Vagina (tissue), 2 donors: ENCODE results near the gene AHCY. TPM values are rescaled to one million over a fixed set of nuclear protein-coding genes. Genes with fewer than 3 reads are reported as not detected.
"Not testable (repeated sequence)": the region's sequence is repeated elsewhere in the genome, so short reads cannot be mapped to it uniquely, and the experiment has no call there.

Source experiments
- DNase-seq, 2 donors: peaks; one replicate each; pipeline ENCODE4 v3.0.0-alpha.2; 2017; ENCODE audit errors: extremely low spot score in 2 of 2
- H3K27ac ChIP-seq: fragments of 200-600 bp; sonication (generic); one replicate; pipeline ENCODE4 v1.5.1; 2019
- H3K27me3 ChIP-seq: fragments of 200-600 bp; sonication (generic); one replicate; pipeline ENCODE4 v1.5.1; 2019
- H3K36me3 ChIP-seq, 2 donors: fragments of 200-600 bp; sonication (generic); one replicate each; pipeline ENCODE4 v1.5.1; 2017 to 2019
- H3K4me1 ChIP-seq: fragments of 200-600 bp; sonication (generic); one replicate; pipeline ENCODE4 v1.5.1; 2019
- H3K4me3 ChIP-seq, 2 donors: fragments of 200-600 bp; sonication (generic); 1 replicate in 1 of 2; 2 replicates in 1 of 2; pipeline ENCODE4 v1.5.1; 2016 to 2019
- H3K9me3 ChIP-seq: fragments of 200-600 bp; sonication (generic); one replicate; pipeline ENCODE4 v1.5.1; 2019
- POLR2A ChIP-seq, 2 donors: fragments of 450-650 bp; IDR thresholded peaks; one replicate each; pipeline ENCODE4 v1.6.1; 2017; ENCODE audit warnings: antibody characterized with exemption in 2 of 2, mild to moderate bottlenecking in 2 of 2, moderate library complexity in 2 of 2
- POLR2AphosphoS5 ChIP-seq, 2 donors: sonication (generic); formaldehyde crosslinking; IDR thresholded peaks; one replicate each; pipeline ENCODE4 v1.9.0; 2017; ENCODE audit warnings: antibody characterized with exemption in 2 of 2, mild to moderate bottlenecking in 2 of 2, low read depth in 1 of 2; ENCODE audit not compliant: insufficient read depth in 1 of 2
- intact Hi-C: fragments of 100-400 bp; cut with DNase I; formaldehyde crosslinking; loops from one replicate; pipeline ENCODE4 v1.15.1; 2023
- total RNA-seq: library from RNA; depleted of rRNA; stranded (reverse); fragments of >200 nt; gene quantifications from one replicate; pipeline ENCODE4 v1.2.3, GENCODE V29; 2016
- TF ChIP-seq, protein P1 (sequence below), 3 experiments: fragments of 450-650 bp in 2 of 3; fragments of 200-600 bp in 1 of 3; sonication (generic) in 1 of 3; IDR thresholded peaks; one replicate each; pipeline ENCODE4 v1.5.1; 2017 to 2019; ENCODE audit warnings: antibody characterized with exemption in 3 of 3, mild to moderate bottlenecking in 2 of 3, moderate library complexity in 2 of 3

AHCY gene
- total RNA-seq, 1 donor from 2014 or later, result 98.2 TPM

DNA sequence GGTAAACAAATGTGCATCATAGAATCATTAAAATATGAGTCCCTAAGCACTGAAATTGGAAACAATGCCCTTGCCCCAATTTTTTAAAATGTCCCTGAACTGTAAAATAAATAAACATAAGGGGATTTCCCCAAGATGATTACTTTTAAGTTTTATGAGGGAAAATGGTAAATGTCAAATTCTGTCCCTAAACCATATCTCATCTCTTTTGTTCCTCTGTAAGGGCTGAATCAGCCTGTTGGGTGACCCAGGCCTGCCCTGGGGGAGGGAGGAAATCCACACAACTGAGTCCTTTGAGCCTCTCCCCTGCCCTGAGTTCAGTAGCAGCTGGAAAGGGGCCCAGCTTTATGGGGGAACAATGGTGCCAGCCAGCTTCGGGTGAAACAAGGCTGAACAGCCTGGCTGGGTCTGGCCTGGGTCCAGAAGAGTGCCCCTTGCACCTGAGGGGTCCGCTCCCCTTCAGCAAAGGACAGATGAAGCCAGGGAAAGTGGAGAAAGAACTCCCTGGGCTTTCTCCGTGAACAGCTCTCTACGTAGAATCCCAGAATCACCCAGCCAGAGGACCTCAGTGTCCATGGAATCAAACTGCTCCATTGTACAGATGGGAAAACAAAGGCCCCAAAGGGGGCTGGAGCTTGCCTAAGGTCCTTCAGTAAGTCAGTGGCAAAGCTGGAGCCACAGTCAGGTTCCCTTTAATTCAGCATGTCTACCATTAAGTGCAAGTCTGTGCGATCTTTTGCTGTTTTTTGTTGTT lies 31.7 kb upstream of the AHCY start:
- no peak for DNase-seq
- TF ChIP-seq, protein P1, sequence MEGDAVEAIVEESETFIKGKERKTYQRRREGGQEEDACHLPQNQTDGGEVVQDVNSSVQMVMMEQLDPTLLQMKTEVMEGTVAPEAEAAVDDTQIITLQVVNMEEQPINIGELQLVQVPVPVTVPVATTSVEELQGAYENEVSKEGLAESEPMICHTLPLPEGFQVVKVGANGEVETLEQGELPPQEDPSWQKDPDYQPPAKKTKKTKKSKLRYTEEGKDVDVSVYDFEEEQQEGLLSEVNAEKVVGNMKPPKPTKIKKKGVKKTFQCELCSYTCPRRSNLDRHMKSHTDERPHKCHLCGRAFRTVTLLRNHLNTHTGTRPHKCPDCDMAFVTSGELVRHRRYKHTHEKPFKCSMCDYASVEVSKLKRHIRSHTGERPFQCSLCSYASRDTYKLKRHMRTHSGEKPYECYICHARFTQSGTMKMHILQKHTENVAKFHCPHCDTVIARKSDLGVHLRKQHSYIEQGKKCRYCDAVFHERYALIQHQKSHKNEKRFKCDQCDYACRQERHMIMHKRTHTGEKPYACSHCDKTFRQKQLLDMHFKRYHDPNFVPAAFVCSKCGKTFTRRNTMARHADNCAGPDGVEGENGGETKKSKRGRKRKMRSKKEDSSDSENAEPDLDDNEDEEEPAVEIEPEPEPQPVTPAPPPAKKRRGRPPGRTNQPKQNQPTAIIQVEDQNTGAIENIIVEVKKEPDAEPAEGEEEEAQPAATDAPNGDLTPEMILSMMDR (IDR thresholded peaks at IDR 0.05), result no peak
- TF ChIP-seq POLR2AphosphoS5 (IDR thresholded peaks at IDR 0.05; ENCODE audit: insufficient read depth in 1 of 2, low read depth in 1 of 2) (no peak), POLR2A (IDR thresholded peaks at IDR 0.05) (no peak)
- H3K27ac ChIP-seq, result no peak overlapping the region
- intact Hi-C loops, result no loop called here
- H3K9me3 ChIP-seq, result no peaks in the 10 kb centered on the region
- H3K27me3 ChIP-seq, result no peaks in the 10 kb centered on the region
- H3K36me3 ChIP-seq, result no peaks in the 10 kb centered on the region
- no peak overlapping the region for H3K4me3 ChIP-seq
- H3K4me1 ChIP-seq, result peaks cover 7% of the 10 kb centered on the region

- no peaks in the 10 kb centered on the region for H3K9me3 ChIP-seq
- no peak for DNase-seq
- intact Hi-C loops, result no loop called here
- H3K27me3 ChIP-seq, result no peaks in the 10 kb centered on the region
- no peaks in the 10 kb centered on the region for H3K36me3 ChIP-seq
- TF ChIP-seq, protein P1 (IDR thresholded peaks at IDR 0.05), result no peak
- TF ChIP-seq POLR2A (IDR thresholded peaks at IDR 0.05) (no peak), POLR2AphosphoS5 (IDR thresholded peaks at IDR 0.05; ENCODE audit: insufficient read depth in 1 of 2, low read depth in 1 of 2) (no peak)
- peaks cover 7% of the 10 kb centered on the region for H3K4me1 ChIP-seq
- no peak overlapping the region for H3K27ac ChIP-seq
- no peak overlapping the region for H3K4me3 ChIP-seq
These were observed 30.6 kb upstream of the AHCY start for GRCh38 chr20:34333786-34334185.

- no peaks in the 10 kb centered on the region for H3K27me3 ChIP-seq
- no peak for DNase-seq
- no peaks in the 10 kb centered on the region for H3K9me3 ChIP-seq
- H3K36me3 ChIP-seq, result no peaks in the 10 kb centered on the region
- TF ChIP-seq, protein P1 (IDR thresholded peaks at IDR 0.05), result no peak
- no peak for TF ChIP-seq POLR2A (IDR thresholded peaks at IDR 0.05)
- no peak for TF ChIP-seq POLR2AphosphoS5 (IDR thresholded peaks at IDR 0.05; ENCODE audit: insufficient read depth in 1 of 2, low read depth in 1 of 2)
- peaks cover 7% of the 10 kb centered on the region for H3K4me1 ChIP-seq
- no peak overlapping the region for H3K4me3 ChIP-seq
- intact Hi-C loops, result no loop called here
- H3K27ac ChIP-seq, result no peak overlapping the region
These were observed 29.2 kb upstream of the AHCY start for GRCh38 chr20:34332262-34332920.

GRCh38 chr20:34331838-34332237 lies 28.7 kb upstream of the AHCY start:
- Histone ChIP-seq H3K4me3 (no peak overlapping the region), H3K4me1 (peaks cover 7% of the 10 kb centered on the region), H3K36me3 (no peaks in the 10 kb centered on the region), H3K9me3 (no peaks in the 10 kb centered on the region), H3K27me3 (no peaks in the 10 kb centered on the region), H3K27ac (no peak overlapping the region)
- no peak for DNase-seq
- TF ChIP-seq POLR2AphosphoS5 (IDR thresholded peaks at IDR 0.05; ENCODE audit: insufficient read depth in 1 of 2, low read depth in 1 of 2), result no peak
- TF ChIP-seq, protein P1 (IDR thresholded peaks at IDR 0.05), result no peak
- TF ChIP-seq POLR2A (IDR thresholded peaks at IDR 0.05), result no peak
- intact Hi-C loops, result no loop called here

GRCh38 chr20:34330861-34331544 lies 27.8 kb upstream of the AHCY start:
- H3K4me1 ChIP-seq, H3K36me3 ChIP-seq, H3K4me3 ChIP-seq, H3K27ac ChIP-seq, intact Hi-C loops, DNase-seq, H3K9me3 ChIP-seq, H3K27me3 ChIP-seq: not testable (repeated sequence)
